Activated B cell treated with CpG ODN at 0.5 μM for 24 hours (primary cell): Measurements from ENCODE around the gene CFAP99. TPM values are rescaled to one million over a fixed set of nuclear protein-coding genes. Genes with fewer than 3 reads are reported as not detected.
A peak's percentile ranks its signal among the peaks of the same experiment; 100 is the strongest.

Experiments used
- ATAC-seq: fragments of 200-7000 bp; cut with Tn5 transposase; one replicate; pipeline ENCODE4 v1.10.0; 2021; ENCODE audit warnings: low read depth, mild to moderate bottlenecking, moderate library complexity
- CTCF ChIA-PET: fragments of 350-600 bp; sonication (Branson Sonifier 250); formaldehyde crosslinking; loops from one replicate; lab custom pipeline; 2021; ENCODE audit warnings: antibody characterized with exemption; lab: Charles Lee
- POLR2A ChIA-PET: fragments of 350-600 bp; sonication (Branson Sonifier 250); formaldehyde crosslinking; loops from one replicate; lab custom pipeline; 2021; ENCODE audit warnings: antibody characterized with exemption; lab: Charles Lee
- DNase-seq: peaks from one replicate; pipeline ENCODE4 v3.0.0; 2022
- H3K27ac Mint-ChIP-seq: one replicate; pipeline ENCODE4 v1.8.0; 2020; ENCODE audit warnings: mixed read lengths
- H3K27me3 Mint-ChIP-seq: one replicate; pipeline ENCODE4 v1.8.0; 2021; ENCODE audit warnings: mixed read lengths
- H3K36me3 Mint-ChIP-seq: one replicate; pipeline ENCODE4 v1.8.0; 2021; ENCODE audit warnings: low read depth, mixed read lengths
- H3K4me1 Mint-ChIP-seq: one replicate; pipeline ENCODE4 v1.8.0; 2021; ENCODE audit warnings: mixed read lengths
- H3K4me3 Mint-ChIP-seq: one replicate; pipeline ENCODE4 v1.8.0; 2020; ENCODE audit warnings: mild to moderate bottlenecking, mixed read lengths
- H3K9me3 Mint-ChIP-seq: one replicate; pipeline ENCODE4 v1.8.0; 2020; ENCODE audit warnings: mixed read lengths
- CTCF ChIP-seq: fragments of 200-600 bp; IDR thresholded peaks from one replicate; pipeline ENCODE4 v1.8.0; 2022; ENCODE audit warnings: antibody characterized with exemption, mild to moderate bottlenecking
- intact Hi-C: fragments of 100-400 bp; cut with micrococcal nuclease; formaldehyde crosslinking; loops from one replicate; pipeline ENCODE4 v1.15.1; 2024
- total RNA-seq: library from RNA; stranded (reverse); gene quantifications from 2 replicates; pipeline ENCODE4 v1.2.3, GENCODE V29; 2022

CFAP99 gene
- total RNA-seq, 1 donor from 2014 or later: not detected

GRCh38 chr4:2478229-2478628, 59.5 kb downstream of the CFAP99 start:
- H3K36me3 Mint-ChIP-seq: peaks cover 41% of the 10 kb centered on the region
- POLR2A ChIA-PET: interaction anchor here (0.5 to 2.3 kb wide), 2 partner anchors 9 to 54 kb away, joined by 4 to 8 read pairs; partner anchors contain the start of gene RNF4

GRCh38 chr4:2480649-2481048, 61.9 kb downstream of the CFAP99 start:
- Mint-ChIP-seq H3K27ac (peak overlapping the region; percentile 92), H3K4me1 (peaks cover 91% of the 10 kb centered on the region), H3K4me3 (no peak overlapping the region), H3K9me3 (no peaks in the 10 kb centered on the region), H3K36me3 (peaks cover 32% of the 10 kb centered on the region), H3K27me3 (no peaks in the 10 kb centered on the region)
- TF ChIP-seq CTCF: no peak
- DNase-seq: no peak
- intact Hi-C loops: loop anchor here (10.0 kb wide), 1 partner anchor 814 kb away; the partner anchor contains the start of gene RGS12
- ATAC-seq: no peak
- POLR2A ChIA-PET: interaction anchor here (0.6 to 1.2 kb wide), 2 partner anchors 12 to 18 kb away, joined by 3 to 6 read pairs; partner anchors contain the start of gene RNF4
- CTCF ChIA-PET: no interaction called here

More at GRCh38 chr4:2478229-2478628, 59.5 kb downstream of the CFAP99 start:
- Mint-ChIP-seq H3K4me3 (peak overlapping the region; percentile 19), H3K4me1 (peaks cover 79% of the 10 kb centered on the region), H3K9me3 (no peaks in the 10 kb centered on the region), H3K27ac (peak overlapping the region; percentile 92), H3K27me3 (no peaks in the 10 kb centered on the region)
- intact Hi-C loops: no loop called here
- DNase-seq: no peak
- TF ChIP-seq CTCF: no peak
- no peak for ATAC-seq
- CTCF ChIA-PET: no interaction called here

DNA sequence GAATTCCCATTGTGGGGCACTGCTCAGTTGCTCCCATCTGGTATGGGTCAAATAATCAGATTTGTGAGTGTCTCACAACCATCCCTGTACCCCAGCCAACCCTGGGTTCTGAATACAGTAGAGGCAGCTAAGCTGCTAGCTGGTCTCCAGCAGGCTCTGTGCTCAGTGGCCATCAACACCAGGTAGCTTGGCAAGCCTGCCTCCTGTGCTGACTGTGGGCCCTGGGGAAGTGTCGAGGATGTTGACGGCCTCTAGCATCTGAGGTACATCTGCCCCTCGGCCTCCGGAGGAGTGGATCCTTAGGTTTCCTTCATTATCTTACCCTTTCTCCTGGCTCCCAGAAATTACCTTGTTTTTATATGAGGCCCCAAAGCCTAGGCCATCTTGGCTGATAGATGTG, 63.4 kb downstream of the CFAP99 start:
- intact Hi-C loops: loop anchor here (10.0 kb wide), 1 partner anchor 813 kb away; the partner anchor contains the start of gene RGS12
- Mint-ChIP-seq H3K4me1 (peaks cover 96% of the 10 kb centered on the region), H3K4me3 (peak overlapping the region; percentile 67), H3K9me3 (no peaks in the 10 kb centered on the region), H3K27me3 (no peaks in the 10 kb centered on the region), H3K36me3 (peaks cover 22% of the 10 kb centered on the region), H3K27ac (peak overlapping the region; percentile 92)
- ChIA-PET POLR2A (interaction anchor here (0.6 to 5.3 kb wide), 5 partner anchors 10 to 264 kb away, joined by 3 to 103 read pairs (median 4); partner anchors contain the start of genes FAM193A and RNF4), CTCF (no interaction called here)
- TF ChIP-seq CTCF: no peak
- ATAC-seq: no peak
- no peak for DNase-seq

DNA sequence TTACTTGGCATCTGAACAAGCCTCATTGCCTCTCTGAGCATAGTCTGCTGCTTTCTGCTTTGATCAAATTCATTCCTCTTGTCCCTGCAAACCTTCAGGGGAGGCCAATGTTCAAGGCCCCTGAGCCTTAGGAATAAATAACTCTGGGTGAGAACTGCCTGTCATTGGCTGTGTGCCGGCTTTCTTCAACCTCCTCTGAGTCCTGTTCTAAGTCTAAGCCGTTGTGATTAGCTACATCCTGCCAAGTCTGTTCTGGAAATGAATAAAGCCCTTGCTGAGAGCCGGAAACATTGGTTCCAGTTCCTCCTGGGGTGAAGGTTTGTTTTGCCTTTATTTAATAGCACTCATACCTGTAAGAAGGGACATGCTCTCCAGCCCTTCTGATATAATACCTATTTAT, 63.9 kb downstream of the CFAP99 start:
- ChIA-PET POLR2A (interaction anchor here (0.6 to 5.3 kb wide), 7 partner anchors 9 to 263 kb away, joined by 3 to 103 read pairs (median 4); partner anchors contain the start of genes FAM193A and RNF4), CTCF (no interaction called here)
- Mint-ChIP-seq H3K4me3 (peak overlapping the region; percentile 67), H3K4me1 (peaks cover 96% of the 10 kb centered on the region), H3K36me3 (peaks cover 21% of the 10 kb centered on the region), H3K9me3 (no peaks in the 10 kb centered on the region), H3K27me3 (no peaks in the 10 kb centered on the region), H3K27ac (peak overlapping the region; percentile 92)
- DNase-seq (no peak), ATAC-seq (peak; percentile 39)
- no peak for TF ChIP-seq CTCF
- intact Hi-C loops: loop anchor here (10.0 kb wide), 1 partner anchor 812 kb away; the partner anchor contains the start of gene RGS12

DNA sequence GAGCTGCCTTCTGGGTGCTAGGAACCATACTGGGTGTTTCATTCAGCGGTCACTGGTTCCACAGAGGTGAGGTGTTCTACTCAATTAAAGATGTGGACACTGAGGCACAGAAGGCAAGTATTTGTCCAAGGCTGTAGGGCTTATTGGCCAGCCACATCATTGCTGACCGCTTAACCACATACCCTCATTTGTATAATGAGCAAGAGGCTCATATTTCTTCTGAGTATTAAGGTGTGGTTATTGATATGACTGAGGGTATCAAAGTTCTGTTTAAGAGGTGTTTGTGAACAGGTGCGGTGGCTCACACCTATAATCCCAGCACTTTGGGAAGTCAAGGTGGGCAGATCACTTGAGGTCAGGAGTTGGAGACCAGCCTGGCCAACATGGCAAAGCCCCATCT, 64.5 kb downstream of the CFAP99 start:
- Mint-ChIP-seq H3K27me3 (no peaks in the 10 kb centered on the region), H3K27ac (peak overlapping the region; percentile 92), H3K4me3 (no peak overlapping the region), H3K4me1 (peaks cover 96% of the 10 kb centered on the region), H3K36me3 (peaks cover 17% of the 10 kb centered on the region), H3K9me3 (no peaks in the 10 kb centered on the region)
- intact Hi-C loops: loop anchor here (10.0 kb wide), 1 partner anchor 812 kb away; the partner anchor contains the start of gene RGS12
- DNase-seq (no peak), ATAC-seq (no peak)
- CTCF ChIA-PET: no interaction called here
- POLR2A ChIA-PET: interaction anchor here (0.6 to 5.3 kb wide), 5 partner anchors 9 to 53 kb away, joined by 3 to 103 read pairs (median 4); partner anchors contain the start of genes FAM193A and RNF4
- TF ChIP-seq CTCF: no peak
